Fibroblast of gingiva (primary cell): Measurements from ENCODE around the gene DCTN4.
A peak's percentile ranks its signal among the peaks of the same experiment; 100 is the strongest.
"Not testable (repeated sequence)": the region's sequence is repeated elsewhere in the genome, so short reads cannot be mapped to it uniquely, and the experiment has no call there.

ENCODE experiments used
- DNase-seq: peaks from one replicate; pipeline ENCODE4 v3.0.0-alpha.2; 2011; ENCODE audit warnings: low read depth

The DCTN4 gene

DNA sequence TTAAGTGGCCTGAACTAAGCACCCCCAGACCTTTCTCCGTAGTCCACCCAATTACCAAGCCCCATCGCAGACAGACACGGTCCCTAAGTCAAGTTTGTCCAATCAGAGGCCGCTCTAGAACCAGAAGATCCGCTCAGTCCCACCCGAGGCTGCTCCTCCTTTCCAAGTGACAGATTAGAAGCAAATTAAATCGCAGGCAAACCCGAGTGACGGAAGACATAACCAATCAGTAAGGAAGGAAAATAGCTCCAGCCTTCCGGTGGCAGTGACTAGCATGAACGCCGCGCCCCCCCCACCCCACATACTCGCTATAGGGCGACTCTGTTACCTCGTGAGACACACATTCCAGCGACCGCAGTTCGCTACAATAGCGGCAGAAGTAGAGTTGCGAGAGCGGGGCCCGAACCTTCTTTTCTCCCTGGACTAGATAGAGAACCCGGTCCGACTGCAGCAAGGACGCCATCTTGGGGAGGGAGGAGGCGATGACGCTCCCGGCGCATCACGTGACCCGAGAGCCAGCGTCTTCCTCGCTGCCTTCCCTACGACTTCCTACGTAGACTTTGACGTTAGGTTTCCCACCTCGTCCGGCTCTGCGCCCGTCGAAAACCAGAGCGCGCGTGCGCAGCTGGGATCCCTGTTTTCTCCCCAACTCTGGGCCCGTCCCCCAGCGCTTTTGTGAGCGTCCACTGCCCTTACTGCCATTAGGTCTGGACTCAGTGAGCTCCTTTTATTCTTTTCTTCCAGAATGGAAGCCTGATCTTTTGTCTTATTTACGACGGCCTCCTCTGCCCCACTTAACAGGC is at the start of gene DCTN4:
Gene DCTN4 (minus strand): TSS at position 487 of the 803 bp plus-strand sequence. CDS start 24 bp downstream, at position 463.
- DNase-seq, result peak; percentile 99

DNA sequence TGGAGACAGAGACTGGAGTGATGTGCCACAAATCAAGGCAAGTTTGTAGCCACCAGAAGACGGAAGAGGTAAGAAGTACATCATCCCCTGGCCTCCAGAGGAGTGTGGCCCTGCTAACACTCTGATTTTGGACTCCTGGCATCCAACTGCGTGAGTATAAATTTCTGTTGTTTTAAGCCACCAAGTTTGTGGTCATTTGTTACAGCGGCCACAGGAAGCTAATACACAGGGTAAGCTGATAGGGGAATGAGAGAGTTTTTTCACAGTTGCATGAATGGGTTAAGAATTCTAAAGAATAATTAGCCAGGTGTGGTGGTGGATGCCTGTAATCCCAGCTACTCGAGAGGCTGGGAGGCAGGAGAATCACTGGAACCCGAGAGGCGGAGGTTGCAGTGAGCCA is 45.6 kb upstream of the DCTN4 start:
- DNase-seq, result no peak

DNA sequence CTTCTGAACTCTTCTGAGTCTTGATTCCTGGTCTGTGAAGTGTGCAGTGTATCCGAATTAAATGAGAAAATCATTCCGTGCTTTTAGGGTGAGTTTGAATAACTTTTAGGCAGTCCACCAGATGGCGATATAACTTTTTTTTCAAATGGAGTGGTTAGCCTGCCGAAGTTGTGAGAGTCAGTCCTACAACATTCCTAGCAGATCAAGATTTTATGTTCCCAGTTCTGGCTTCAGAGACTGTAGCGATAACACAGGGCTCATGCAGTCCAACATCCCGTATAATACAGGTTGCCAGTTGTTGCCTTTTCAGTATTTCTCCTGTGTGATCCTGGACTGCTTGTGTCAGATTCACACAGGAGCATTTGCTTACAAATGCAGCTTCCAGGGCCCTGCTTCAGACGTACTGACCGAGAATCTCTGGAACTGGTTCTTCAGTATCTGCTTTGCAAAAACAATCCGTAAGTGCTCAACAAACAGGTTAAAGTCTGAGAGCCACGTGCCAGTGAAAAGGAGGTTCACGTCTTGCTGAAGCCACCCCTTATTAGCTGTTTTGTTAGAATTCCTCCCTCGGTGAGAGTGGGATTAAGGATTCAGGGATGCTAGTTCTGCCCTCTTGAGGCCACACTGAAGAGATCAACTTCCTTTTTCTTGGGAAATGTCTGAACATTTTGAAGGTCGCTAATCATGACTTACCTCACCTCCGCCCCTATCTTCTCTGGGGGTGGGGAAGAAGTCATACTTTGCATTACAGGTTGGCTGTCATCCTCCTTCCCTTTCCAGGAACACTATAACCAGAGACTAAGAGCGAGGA is 42.5 kb upstream of the DCTN4 start:
- peak; percentile 43 for DNase-seq

DNA sequence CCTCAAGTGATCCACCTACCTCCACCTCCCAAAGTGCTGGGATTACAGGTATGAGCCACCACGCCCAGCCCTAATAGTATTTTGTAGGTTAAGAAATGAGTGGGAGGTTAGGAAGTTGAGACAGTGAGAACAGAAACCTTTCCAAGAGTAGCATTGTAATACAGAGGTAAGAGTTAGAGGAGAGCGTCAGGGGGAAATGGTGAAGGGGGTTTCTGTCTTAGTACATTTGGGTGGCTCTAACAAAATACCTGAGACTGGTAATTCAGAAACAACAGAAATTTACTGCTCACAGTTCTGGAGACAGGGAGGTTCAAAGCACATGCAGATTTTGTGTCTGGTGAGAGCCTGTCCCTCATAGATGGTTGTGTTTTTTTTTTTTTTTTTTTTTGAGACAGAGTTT is 38.6 kb upstream of the DCTN4 start:
- DNase-seq, result no peak

DNA sequence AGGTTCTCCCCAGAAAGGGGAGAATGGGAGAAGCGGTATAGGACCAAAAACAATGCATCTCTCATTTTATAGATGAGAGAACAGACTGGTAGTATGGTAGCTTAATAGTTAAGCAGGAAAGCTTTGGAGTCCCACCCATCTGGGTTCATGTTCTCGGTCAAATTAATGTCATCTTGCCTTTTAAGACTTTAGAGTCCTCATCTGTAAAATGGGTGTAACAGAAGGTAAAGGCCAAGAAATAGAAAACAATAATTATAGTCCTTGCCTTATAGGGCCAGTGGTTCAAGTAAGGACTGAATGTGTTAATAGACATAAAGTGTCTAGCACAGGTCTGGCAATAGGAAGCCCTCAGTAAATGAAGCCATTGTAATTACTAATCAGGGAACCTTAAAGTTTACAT is 36.1 kb upstream of the DCTN4 start:
- no peak for DNase-seq

DNA sequence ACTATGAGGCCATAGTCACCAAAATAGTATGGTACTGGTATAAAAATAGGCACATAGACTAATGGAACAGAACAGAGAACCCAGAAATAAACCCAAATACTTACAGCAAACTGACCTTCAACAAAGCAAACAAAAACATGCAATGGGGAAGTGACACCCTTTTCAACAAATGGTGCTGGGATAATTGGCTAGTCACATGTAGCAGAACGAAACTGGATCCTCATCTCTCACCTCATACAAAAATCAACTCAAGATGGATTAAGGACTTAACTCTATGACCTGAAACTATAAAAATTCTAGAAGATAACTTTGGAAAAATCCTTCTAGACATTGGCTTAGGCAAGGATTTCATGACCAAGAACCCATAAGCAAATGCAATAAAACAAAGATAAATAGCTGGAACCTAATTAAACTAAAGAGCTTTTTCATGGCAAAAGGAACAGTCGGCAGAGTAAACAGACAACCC is 34.6 kb upstream of the DCTN4 start:
- DNase-seq, result not testable (repeated sequence)

DNA sequence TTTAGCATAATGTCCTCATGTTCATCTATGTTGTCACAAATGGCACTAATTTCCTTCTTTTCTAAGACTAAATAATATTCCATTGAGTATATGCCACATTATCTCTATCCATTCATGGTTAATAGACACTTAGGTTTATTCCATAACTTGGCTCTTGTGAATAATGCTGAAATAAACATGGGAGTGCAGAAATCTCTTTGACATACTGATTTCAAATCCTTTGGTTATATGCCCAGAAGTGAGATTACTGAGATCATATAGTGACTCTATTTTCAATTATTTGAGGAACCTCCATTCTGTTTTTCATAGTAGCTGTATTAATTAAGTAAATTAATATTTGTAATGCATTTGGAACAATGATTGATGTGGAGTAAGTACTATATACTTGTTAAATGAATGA is 32.7 kb upstream of the DCTN4 start:
- DNase-seq, result no peak

DNA sequence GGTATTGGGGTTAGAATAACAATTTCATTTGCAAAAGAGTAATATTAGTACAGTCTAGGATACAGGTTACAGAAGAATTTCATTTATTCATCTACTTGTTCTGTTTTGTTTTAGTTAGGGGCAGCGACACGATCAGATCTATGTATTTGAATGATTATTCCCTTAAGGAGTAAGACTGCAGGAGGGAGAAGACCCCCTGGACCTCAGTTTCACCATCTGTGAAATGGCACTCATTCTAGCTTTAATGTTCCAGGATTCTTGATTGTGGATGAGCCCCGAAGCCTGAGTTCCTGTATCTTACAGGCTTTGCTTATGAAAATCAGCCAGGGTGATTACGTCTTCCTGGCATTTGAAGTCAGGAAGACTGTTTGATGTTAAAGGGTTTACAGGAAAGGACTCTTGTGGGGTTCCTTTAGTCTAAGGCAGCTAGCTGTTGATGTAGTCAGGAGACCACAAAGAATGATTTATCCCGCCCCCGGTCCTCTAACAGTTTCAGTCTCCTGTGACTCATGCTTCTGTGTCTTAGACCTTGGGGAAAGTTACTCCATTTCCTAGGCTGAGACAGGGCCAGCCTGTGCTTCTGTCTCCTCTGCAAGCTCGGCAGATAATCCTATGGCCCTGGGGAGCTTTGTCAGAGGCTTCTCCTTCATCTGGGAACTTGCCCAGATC is 31.3 kb upstream of the DCTN4 start:
- DNase-seq, result peak; percentile 91

DNA sequence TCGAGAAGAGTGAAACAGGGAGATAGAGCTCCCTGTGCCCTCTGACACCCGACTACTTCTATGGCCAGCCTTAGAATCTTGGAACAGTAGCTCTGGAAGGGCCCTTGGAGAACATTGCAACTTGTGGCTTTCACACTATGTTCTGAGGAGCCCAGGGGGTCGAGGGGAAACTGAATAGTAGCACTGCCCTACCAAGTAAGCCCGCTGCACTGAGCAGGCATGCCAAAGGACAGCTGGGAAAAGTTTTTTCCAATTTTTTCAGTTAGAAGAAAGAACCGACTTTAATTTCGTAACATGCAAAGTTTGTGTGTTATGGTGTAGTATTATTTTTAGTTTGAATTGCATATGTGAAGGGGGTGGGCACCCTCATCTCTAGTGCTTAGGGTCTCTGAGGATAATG is 30.6 kb upstream of the DCTN4 start:
- peak; percentile 29 for DNase-seq

DNA sequence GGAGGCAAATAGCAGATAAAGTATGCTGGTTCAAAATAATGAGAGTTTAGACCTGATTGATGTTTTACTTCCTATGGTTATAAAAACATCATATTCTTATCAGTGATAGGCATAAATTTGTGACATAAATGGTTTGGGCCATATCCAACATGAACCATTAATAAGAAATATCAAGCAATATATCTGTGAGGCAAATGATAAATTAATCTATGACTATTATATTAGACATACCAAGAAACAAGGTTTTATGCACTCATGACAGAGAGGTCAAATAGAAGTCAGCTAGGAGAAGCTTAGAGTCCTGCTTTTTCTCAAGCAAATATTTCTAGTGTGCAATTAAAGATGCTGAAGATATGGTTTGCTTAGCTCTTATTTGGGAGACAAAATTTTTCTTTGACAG is 30.2 kb upstream of the DCTN4 start:
- DNase-seq, result no peak

DNA sequence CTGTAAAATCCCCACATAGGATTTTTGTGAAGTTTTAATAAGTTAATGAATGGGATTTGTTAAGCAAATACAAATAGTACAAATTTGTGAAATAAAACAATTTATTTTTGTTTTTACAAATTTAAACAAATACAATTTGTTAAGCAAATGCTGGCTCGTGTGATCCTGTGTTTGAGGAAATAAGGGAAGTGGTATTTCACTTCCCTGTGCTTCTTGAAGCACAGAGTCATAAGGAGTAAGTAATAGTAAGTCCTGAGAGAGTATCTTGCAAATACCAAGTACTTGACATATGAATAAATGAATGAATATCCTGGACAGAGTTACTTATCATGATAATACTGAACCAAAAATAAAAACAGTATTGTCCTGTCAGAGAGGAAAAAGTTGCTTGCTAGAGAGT is 28.8 kb upstream of the DCTN4 start:
- DNase-seq, result no peak

DNA sequence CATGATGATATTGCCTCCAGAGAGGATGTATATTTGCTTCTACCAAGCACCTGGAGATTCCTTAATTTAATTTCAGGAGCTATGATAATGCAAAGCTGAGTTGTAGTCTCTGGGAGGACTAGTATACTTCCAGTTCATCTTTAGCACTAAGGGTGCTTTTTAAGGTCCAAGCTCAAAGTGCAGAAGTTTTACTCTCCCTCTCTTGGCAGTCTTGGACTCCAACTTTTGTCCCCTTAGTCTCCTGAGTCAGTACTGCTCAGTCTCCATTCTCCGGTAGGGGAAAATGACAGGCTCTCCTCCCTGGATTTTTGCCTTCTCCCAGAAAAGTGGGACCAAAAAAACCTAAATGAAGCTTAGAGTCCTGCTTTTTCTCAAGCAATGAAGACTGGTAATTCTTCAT is 28.1 kb upstream of the DCTN4 start:
- no peak for DNase-seq

DNA sequence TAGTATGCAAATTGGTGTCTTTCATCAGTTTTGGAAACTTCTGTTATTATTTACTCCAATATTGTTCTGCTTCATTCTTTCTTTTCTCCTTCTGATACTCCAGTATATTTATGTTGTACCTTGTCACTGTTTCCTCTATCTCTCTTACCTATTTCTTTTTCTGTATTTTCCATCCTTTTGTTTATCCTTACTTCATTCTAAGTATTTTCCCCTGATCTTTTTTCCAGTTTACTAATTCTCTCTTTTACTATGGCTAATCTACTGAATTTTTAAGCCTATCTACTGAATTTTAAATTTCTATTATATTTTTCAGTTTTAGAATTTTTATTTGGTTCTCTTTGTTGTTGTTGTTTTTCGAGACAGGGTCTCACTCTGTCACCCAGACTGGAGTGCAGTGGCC is 27.1 kb upstream of the DCTN4 start:
- no peak for DNase-seq

DNA sequence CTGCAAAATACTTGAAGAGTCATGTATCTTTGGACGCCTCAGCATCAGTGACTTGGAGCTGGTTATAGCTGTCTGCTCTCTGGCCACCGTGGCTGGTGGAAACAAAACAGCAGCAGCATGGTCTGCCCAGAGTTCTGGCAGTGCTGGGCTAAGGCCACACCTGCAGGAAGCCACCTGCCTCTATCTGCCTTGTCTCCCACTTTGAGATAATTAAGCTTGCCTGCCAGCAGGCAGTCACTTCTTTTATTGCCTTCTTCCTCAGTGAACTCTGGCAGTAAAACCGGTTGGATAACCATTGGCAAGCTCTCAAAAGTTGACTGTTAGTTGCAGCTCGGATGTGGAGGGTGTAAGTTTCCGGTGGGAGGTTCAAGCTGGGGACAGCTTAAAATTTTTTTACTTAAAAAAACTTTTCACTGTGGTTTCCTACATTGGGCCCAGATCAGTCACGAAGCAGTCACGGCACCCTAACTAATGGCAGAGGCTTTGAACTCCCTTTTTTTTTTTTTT is 24.7 kb upstream of the DCTN4 start:
- DNase-seq, result peak; percentile 84

DNA sequence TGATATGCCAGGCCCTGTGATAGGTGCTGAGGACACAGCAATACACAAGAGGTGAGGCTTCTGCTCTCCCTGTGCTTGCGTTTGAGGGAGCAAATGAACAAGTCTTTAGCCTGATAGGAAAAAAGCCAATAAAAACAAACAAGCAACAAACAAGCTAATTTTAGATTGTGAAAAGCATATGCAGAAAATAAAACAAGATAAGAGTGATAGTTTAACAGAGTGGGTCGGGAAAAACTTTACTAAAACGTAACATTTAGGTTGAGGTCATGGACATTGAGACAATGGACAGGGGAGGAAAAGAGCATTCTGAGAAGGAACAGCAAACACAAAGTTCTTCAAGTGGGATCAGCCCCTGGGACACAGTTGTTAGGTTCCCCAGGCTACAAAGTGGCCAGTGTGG is 24.0 kb upstream of the DCTN4 start:
- no peak for DNase-seq

DNA sequence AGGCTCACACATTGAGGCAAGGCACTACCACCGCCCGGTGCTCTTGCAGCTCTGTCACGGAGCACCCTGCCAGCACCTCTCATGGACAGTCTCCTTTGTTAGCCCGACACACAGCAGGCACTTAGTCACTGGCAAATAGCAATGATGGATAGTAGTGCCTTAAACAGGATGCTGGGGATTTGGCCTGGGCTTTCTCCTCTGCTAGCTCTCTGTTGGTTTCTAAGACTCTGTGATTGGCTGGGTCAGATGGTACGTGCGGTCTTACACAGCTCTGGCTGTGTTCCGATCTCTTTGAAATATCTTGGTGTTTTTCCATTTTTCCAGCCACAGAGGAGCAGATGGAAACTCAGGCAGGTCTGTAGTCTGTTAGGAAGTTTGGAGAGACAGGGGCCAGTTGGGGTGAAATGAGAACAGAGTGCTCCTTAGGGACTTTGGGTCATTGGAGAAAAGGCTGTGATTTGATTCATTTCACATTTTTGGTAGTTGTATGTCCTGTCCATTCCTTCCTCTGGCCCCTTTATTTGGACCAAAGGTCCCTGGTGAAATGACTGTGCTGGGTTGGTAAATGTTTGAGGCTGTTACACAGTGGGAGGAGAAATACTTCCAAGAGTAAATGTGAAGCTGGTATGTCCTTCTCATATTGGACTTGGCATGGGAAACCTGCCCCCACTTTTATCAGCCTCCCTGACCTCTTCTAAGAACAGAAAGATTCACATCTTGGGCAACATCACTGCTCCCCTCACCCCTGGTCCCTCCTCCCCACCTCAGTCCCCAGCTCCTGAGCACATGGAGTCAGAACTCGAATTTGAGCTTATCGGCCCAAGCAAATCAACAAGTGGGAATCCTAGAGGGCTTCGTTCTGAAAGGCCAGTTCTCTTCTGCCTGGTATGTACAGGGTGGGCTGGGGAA is 23.1 kb upstream of the DCTN4 start:
- peak; percentile 99 for DNase-seq

DNA sequence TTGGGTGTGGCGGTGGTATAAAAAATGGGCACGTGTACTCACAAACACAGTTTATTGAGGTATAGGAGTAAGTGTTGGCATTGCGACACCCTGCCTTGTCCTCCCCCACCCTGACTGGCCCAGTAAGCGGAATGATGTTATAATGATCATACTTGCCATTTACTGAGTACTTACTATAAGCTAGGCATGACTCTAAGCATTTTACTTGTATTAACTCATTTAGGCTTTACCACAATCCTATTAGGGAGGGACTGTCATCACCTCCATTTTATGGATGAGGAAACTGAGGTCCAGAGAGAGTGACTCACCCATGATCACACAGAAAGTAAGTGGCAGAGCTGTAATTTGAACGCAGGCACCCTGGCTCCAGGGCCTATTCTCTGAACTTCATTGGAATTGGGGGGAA is 22.0 kb upstream of the DCTN4 start:
- DNase-seq, result peak; percentile 67

DNA sequence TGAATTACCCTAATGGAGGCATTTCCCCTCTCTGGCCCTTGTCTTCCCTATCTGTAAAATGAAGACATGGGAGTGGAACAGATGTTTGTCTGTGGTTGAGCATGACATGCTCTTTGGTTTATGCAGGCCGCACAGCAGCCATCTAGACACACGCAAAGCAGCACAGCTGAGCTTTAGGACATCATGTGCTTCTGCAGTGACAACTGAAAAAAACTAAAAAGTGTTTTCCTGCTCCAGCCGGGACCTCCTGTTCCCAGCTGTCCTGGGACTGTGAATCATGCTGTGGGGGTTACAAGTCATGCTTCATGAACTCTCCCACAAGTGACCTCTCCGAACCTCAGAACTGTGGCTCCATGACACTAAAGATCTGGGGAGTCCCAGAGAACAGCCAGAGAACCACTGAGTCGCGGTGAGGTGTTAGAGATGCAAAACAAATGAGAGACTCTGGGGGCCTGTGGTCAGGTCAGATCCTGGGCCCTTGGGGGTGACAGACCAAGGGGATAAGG is 21.4 kb upstream of the DCTN4 start:
- DNase-seq, result peak; percentile 70

DNA sequence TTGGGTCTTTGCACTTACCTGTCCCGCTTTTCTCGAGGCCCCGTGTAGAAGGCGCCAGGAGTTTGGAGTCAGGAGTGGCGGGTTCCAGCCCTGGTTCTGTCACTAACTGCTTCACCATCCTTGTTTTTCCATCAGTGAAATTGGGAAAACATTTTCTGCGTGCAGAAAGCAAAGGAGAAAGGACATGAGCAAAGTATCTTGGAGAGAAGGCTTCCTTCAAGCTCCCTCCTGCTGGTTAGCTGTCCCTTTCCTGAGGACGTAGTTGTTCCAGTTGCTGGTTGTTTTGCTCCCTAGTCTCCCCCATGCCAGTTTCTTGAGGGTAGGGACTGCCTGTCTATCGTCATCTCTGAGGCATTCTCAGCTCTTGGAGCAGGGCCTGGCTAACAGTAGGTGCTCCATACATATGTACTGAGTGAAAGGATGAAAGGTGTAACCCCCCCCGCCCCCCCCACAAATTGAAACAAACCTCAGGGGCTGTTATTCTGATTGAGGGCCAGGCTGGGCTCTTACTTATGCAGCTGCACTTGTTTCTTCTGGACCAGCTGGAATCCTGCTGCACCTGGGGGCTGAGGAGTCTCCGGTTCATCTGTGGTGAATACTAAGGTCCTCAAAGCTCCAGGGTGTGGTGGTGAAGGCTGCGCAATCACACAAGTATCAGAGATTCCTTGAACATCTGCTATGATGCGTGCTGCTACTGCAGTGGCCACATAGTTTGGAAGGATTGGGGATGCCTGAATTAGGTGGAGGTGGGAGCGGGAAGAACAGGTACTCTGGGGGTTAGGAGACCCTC is 20.8 kb upstream of the DCTN4 start:
- DNase-seq, result peak; percentile 52
